ENCODE data around the gene TAS2R3. TPM values are rescaled to one million over a fixed set of nuclear protein-coding genes. Genes with fewer than 3 reads are reported as not detected.

Gene TAS2R3
- total RNA-seq, 4 donors from 2014 or later = 0.46 to 2.2 (median 1.3) TPM

DNA sequence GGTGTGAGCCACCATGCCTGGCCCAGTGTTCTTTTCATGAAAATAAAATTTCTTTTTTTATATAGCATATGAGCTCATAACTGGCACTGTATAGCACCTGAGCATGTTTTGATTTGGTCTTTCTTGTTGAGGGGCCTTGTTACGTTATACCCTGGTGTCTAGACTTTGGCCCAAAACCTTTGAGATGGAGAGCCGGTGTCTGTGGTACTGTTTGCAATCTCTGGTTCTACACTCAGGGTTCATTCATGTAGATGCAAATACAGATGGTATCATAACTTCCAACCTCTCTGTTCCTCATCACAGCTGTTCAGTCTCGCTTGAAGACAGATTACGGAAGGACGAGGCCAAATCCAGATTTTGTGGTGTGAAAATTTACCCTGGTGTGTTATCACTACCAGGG, 26.0 kb downstream of the TAS2R3 start, which contains the start of gene TAS2R5:
Gene TAS2R5 (plus strand): TSS at position 301 of the 400 bp plus-strand sequence. CDS start 145 bp downstream, outside the sequence.
- no peak within 1 kb of the TSS for H3K4me3 ChIP-seq (ENCODE audit: low read depth, poor library complexity, severe bottlenecking)
- DNase-seq (ENCODE audit: low spot score in 2 of 2) = no peak
- TF ChIP-seq POLR2A (IDR thresholded peaks at IDR 0.05) = no peak
- TF ChIP-seq, protein P1, sequence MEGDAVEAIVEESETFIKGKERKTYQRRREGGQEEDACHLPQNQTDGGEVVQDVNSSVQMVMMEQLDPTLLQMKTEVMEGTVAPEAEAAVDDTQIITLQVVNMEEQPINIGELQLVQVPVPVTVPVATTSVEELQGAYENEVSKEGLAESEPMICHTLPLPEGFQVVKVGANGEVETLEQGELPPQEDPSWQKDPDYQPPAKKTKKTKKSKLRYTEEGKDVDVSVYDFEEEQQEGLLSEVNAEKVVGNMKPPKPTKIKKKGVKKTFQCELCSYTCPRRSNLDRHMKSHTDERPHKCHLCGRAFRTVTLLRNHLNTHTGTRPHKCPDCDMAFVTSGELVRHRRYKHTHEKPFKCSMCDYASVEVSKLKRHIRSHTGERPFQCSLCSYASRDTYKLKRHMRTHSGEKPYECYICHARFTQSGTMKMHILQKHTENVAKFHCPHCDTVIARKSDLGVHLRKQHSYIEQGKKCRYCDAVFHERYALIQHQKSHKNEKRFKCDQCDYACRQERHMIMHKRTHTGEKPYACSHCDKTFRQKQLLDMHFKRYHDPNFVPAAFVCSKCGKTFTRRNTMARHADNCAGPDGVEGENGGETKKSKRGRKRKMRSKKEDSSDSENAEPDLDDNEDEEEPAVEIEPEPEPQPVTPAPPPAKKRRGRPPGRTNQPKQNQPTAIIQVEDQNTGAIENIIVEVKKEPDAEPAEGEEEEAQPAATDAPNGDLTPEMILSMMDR (IDR thresholded peaks at IDR 0.05) = no peak
- intact Hi-C loops (cut with DNase I; ENCODE audit: low total_unique reads) = no loop called here
- 77 to 86% methylated on average over 5 of the region's 5 CpGs for whole genome bisulfite sequencing, 2 donors

DNA sequence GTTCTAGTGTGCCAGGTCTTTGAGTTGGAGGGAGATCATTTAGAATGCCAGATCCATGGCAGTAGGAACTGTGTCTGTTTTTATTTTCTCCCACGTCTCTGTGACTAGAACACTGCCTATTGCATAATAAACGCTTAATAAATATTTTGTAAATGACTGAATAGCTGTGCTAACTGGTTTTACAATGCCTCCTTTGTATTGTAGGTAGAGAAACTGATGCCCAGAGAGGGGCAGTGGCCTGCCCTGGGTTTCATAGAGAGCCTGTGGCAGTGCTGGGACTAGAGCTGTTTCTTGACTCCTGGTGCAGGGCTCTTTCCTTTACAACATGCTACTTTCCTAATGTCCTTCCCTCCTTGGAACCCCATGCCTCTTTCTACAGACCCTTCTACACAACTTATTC, 28.6 kb downstream of the TAS2R3 start:
- no peak for TF ChIP-seq POLR2A (IDR thresholded peaks at IDR 0.05)
- TF ChIP-seq, protein P1 (IDR thresholded peaks at IDR 0.05) = no peak
- no peak overlapping the region for H3K4me3 ChIP-seq (ENCODE audit: low read depth, poor library complexity, severe bottlenecking)
- intact Hi-C loops (cut with DNase I; ENCODE audit: low total_unique reads) = no loop called here
- WGBS, 2 donors = 89 to 96% methylated on average over 2 of the region's 2 CpGs
- no peak for DNase-seq (ENCODE audit: low spot score in 2 of 2)

Other genes starting within 250 kb of the TAS2R3 start
- gene AGK, start 212.7 kb upstream of the TAS2R3 start, total RNA-seq = 10 to 100 TPM in 3 of 4 donors, 1 to 10 TPM in 1; 9.8 to 20.1 (median 14.9) TPM
- gene DENND11, start 61.9 kb upstream of the TAS2R3 start, total RNA-seq = 10 to 100 TPM; 11.6 to 15.8 (median 14.6) TPM
- gene WEE2, start 55.7 kb upstream of the TAS2R3 start, total RNA-seq = not detected
- 100 to 1,000 TPM in 1 of 4 donors, 10 to 100 TPM in 3; 87.5 to 109 (median 90.8) TPM for gene SSBP1, start 25.7 kb upstream of the TAS2R3 start, total RNA-seq
- gene TAS2R4, start 12.6 kb downstream of the TAS2R3 start, total RNA-seq = 1 to 10 TPM in 3 of 4 donors, under 1 TPM in 1; 0.30 to 1.6 (median 1.1) TPM
- gene TAS2R5, start 26.1 kb downstream of the TAS2R3 start, total RNA-seq = 1 to 10 TPM; 1.3 to 2.1 (median 1.7) TPM
- gene PRSS37, start 77.4 kb downstream of the TAS2R3 start, total RNA-seq = not detected
- not detected for gene OR9A4, start 152.3 kb downstream of the TAS2R3 start, total RNA-seq
- 1 to 10 TPM; 1.6 to 3.8 (median 2.9) TPM for gene CLEC5A, start 182.9 kb downstream of the TAS2R3 start, total RNA-seq
- gene TAS2R38, start 209.7 kb downstream of the TAS2R3 start, total RNA-seq = not detected
- under 1 TPM; 0.03 to 0.25 (median 0.13) TPM for gene MGAM, start 231.8 kb downstream of the TAS2R3 start, total RNA-seq

All from lower leg skin (tissue), 4 donors.